Loucy (cell line): ENCODE results near the gene TMED8.

Source experiments
- H2AFZ ChIP-seq: fragments of 200-600 bp; sonication (generic); 2 replicates; pipeline ENCODE4 v1.6.0; 2016; ENCODE audit warnings: antibody characterized with exemption, mild to moderate bottlenecking, low read length, moderate library complexity
- H3F3A ChIP-seq: fragments of 200-600 bp; 2 replicates; pipeline ENCODE4 v1.6.0; 2016; ENCODE audit warnings: antibody characterized with exemption, low read depth, mild to moderate bottlenecking
- H3K27me3 ChIP-seq: fragments of 200-600 bp; sonication (generic); 2 replicates; pipeline ENCODE4 v1.6.1; 2014; ENCODE audit warnings: low read length, mild to moderate bottlenecking; ENCODE audit not compliant: insufficient read depth, poor library complexity, severe bottlenecking
- H3K36me3 ChIP-seq: fragments of 200-600 bp; sonication (generic); 2 replicates; pipeline ENCODE4 v1.6.1; 2016; ENCODE audit warnings: low read length; ENCODE audit not compliant: insufficient read depth
- H3K4me1 ChIP-seq: fragments of 200-600 bp; sonication (generic); 2 replicates; pipeline ENCODE4 v1.5.1; 2014; ENCODE audit warnings: low read length, mild to moderate bottlenecking; ENCODE audit not compliant: insufficient read depth, poor library complexity, severe bottlenecking
- H3K4me2 ChIP-seq: fragments of 200-600 bp; sonication (generic); 2 replicates; pipeline ENCODE4 v1.6.0; 2014; ENCODE audit warnings: antibody characterized with exemption, low read length, low read depth, mild to moderate bottlenecking; ENCODE audit not compliant: poor library complexity, severe bottlenecking
- H3K4me3 ChIP-seq: fragments of 200-600 bp; sonication (generic); 2 replicates; pipeline ENCODE4 v1.5.1; 2014; ENCODE audit warnings: low read length, mild to moderate bottlenecking, mixed read lengths; ENCODE audit not compliant: poor library complexity, severe bottlenecking
- H3K79me2 ChIP-seq: fragments of 200-600 bp; sonication (generic); 2 replicates; pipeline ENCODE4 v1.6.1; 2014; ENCODE audit warnings: low read length; ENCODE audit not compliant: insufficient read depth
- H3K9ac ChIP-seq: fragments of 200-600 bp; sonication (generic); 2 replicates; pipeline ENCODE4 v1.6.0; 2014; ENCODE audit warnings: mild to moderate bottlenecking, low read depth, low read length, moderate library complexity; ENCODE audit not compliant: poor library complexity, severe bottlenecking
- H3K9me2 ChIP-seq: fragments of 200-600 bp; sonication (generic); replicated peaks from 2 replicates; pipeline ENCODE4 v1.6.1; 2016; ENCODE audit warnings: low read depth, low read length, mixed read lengths
- H3K9me3 ChIP-seq: fragments of 200-600 bp; sonication (generic); 2 replicates; pipeline ENCODE4 v1.6.1; 2014; ENCODE audit warnings: mild to moderate bottlenecking, antibody characterized with exemption, low read length, low read depth; ENCODE audit not compliant: insufficient read depth
- H4K20me1 ChIP-seq: fragments of 200-600 bp; sonication (generic); 2 replicates; pipeline ENCODE4 v1.6.0; 2014; ENCODE audit warnings: antibody characterized with exemption, low read length, mild to moderate bottlenecking; ENCODE audit not compliant: insufficient read depth, poor library complexity, severe bottlenecking
- CTCF ChIP-seq: fragments of 200-600 bp; sonication (generic); conservative IDR thresholded peaks from 2 replicates; pipeline ENCODE4 v1.5.1; 2014; ENCODE audit warnings: mild to moderate bottlenecking, antibody characterized with exemption, low read length
- EZH2phosphoT487 ChIP-seq: fragments of 200-600 bp; IDR thresholded peaks from 2 replicates; pipeline ENCODE4 v1.6.1; 2018; ENCODE audit warnings: antibody characterized with exemption, mild to moderate bottlenecking, moderate library complexity, borderline replicate concordance

The TMED8 gene

GRCh38 chr14:77318006-77318553 lies 58.8 kb downstream of the TMED8 start:
- Histone ChIP-seq H4K20me1 (peaks cover 3% of the 10 kb centered on the region), H3K4me1 (peaks cover 34% of the 10 kb centered on the region), H2AFZ (no peak overlapping the region), H3K79me2 (peaks cover 8% of the 10 kb centered on the region; the same call in 1 of the 2 replicates), H3F3A (no peaks in the 10 kb centered on the region), H3K36me3 (no peaks in the 10 kb centered on the region), H3K4me2 (peak overlapping the region; percentile 84), H3K9me3 (no peaks in the 10 kb centered on the region), H3K9me2 (no peaks in the 10 kb centered on the region), H3K4me3 (no peak overlapping the region), H3K9ac (peak overlapping the region; percentile 12), H3K27me3 (no peaks in the 10 kb centered on the region)
- TF ChIP-seq EZH2phosphoT487: no peak
- TF ChIP-seq CTCF: no peak

- TF ChIP-seq EZH2phosphoT487: no peak
- TF ChIP-seq CTCF: no peak
- H2AFZ ChIP-seq: no peak overlapping the region
- no peaks in the 10 kb centered on the region for H3K9me2 ChIP-seq
- H3K79me2 ChIP-seq: peaks cover 4% of the 10 kb centered on the region; the same call in 1 of the 2 replicates
- no peaks in the 10 kb centered on the region for H3K36me3 ChIP-seq
- peaks cover 3% of the 10 kb centered on the region for H4K20me1 ChIP-seq
- H3K27me3 ChIP-seq: no peaks in the 10 kb centered on the region
- no peaks in the 10 kb centered on the region for H3K9me3 ChIP-seq
- H3F3A ChIP-seq: no peaks in the 10 kb centered on the region
- no peak overlapping the region for H3K4me2 ChIP-seq
- peaks cover 24% of the 10 kb centered on the region for H3K4me1 ChIP-seq
- H3K9ac ChIP-seq: peak overlapping the region; percentile 19
- H3K4me3 ChIP-seq: no peak overlapping the region
Measured at GRCh38 chr14:77316872-77317301, 60.0 kb downstream of the TMED8 start.

- Histone ChIP-seq H3K9ac (peak overlapping the region; percentile 19), H3K4me2 (no peak overlapping the region), H3F3A (no peaks in the 10 kb centered on the region), H3K4me1 (peaks cover 22% of the 10 kb centered on the region), H3K36me3 (peaks cover 5% of the 10 kb centered on the region; the same call in 1 of the 2 replicates), H3K79me2 (peaks cover 4% of the 10 kb centered on the region; the same call in 1 of the 2 replicates), H3K27me3 (no peaks in the 10 kb centered on the region), H4K20me1 (peaks cover 3% of the 10 kb centered on the region), H3K4me3 (no peak overlapping the region), H2AFZ (no peak overlapping the region), H3K9me3 (no peaks in the 10 kb centered on the region), H3K9me2 (no peaks in the 10 kb centered on the region)
- TF ChIP-seq CTCF (no peak), EZH2phosphoT487 (no peak)
Measured at GRCh38 chr14:77316195-77316505, 60.7 kb downstream of the TMED8 start.
